Epidermal melanocyte (primary cell): ENCODE results near the gene TMC7.
"Not testable (repeated sequence)": the region's sequence is repeated elsewhere in the genome, so short reads cannot be mapped to it uniquely, and the experiment has no call there.

Experiments used
- DNase-seq: peaks from one replicate; pipeline ENCODE4 v3.0.0; 2011; ENCODE audit warnings: low spot score; ENCODE audit not compliant: insufficient read length

The TMC7 gene

GRCh38 chr16:18979936-18980335, 3.8 kb upstream of the TMC7 start:
- DNase-seq: no peak

GRCh38 chr16:18984435-18985005, 786 bp downstream of the TMC7 start:
- DNase-seq: no peak

- DNase-seq: not testable (repeated sequence)
Measured at GRCh38 chr16:18985256-18985655, 1.5 kb downstream of the TMC7 start.

- DNase-seq: not testable (repeated sequence)
Measured at GRCh38 chr16:18991731-18992130, 8.0 kb downstream of the TMC7 start.

GRCh38 chr16:18993531-18993930, 9.8 kb downstream of the TMC7 start:
- not testable (repeated sequence) for DNase-seq

- DNase-seq: not testable (repeated sequence)
Measured at GRCh38 chr16:18994181-18994580, 10.4 kb downstream of the TMC7 start.

GRCh38 chr16:18995406-18995805, 11.7 kb downstream of the TMC7 start:
- DNase-seq: not testable (repeated sequence)

GRCh38 chr16:18996536-18996935, 12.8 kb downstream of the TMC7 start:
- not testable (repeated sequence) for DNase-seq

GRCh38 chr16:18997001-18997400, 13.3 kb downstream of the TMC7 start:
- not testable (repeated sequence) for DNase-seq

- DNase-seq: no peak
Measured at GRCh38 chr16:18999045-18999393, 15.3 kb downstream of the TMC7 start.

- peak; percentile 41 for DNase-seq
Measured at GRCh38 chr16:19001788-19002187, 18.1 kb downstream of the TMC7 start.

- DNase-seq: no peak
Measured at GRCh38 chr16:19003935-19004334, 20.2 kb downstream of the TMC7 start.

GRCh38 chr16:19005561-19006445, 22.1 kb downstream of the TMC7 start:
- DNase-seq: no peak

GRCh38 chr16:19006446-19007315, 22.9 kb downstream of the TMC7 start:
- DNase-seq: no peak

GRCh38 chr16:19008245-19009169, 24.8 kb downstream of the TMC7 start:
- no peak for DNase-seq

- no peak for DNase-seq
Measured at GRCh38 chr16:19011169-19011731, 27.5 kb downstream of the TMC7 start.

- DNase-seq: no peak
Measured at GRCh38 chr16:19014461-19014860, 30.7 kb downstream of the TMC7 start.

- no peak for DNase-seq
Measured at GRCh38 chr16:19017179-19017578, 33.4 kb downstream of the TMC7 start.

- DNase-seq: no peak
Measured at GRCh38 chr16:19020689-19021088, 37.0 kb downstream of the TMC7 start.

- no peak for DNase-seq
Measured at GRCh38 chr16:19021747-19022146, 38.0 kb downstream of the TMC7 start.

- DNase-seq: no peak
Measured at GRCh38 chr16:19027416-19027815, 43.7 kb downstream of the TMC7 start.
